Panc1 (cell line): ENCODE measurements around the gene TFEB. TPM values are rescaled to one million over a fixed set of nuclear protein-coding genes. Genes with fewer than 3 reads are reported as not detected.

ENCODE experiments used
- ATAC-seq: fragments of 200-7000 bp; cut with Tn5 transposase; 2 replicates; pipeline ENCODE4 v1.9.1; 2020; ENCODE audit warnings: mild to moderate bottlenecking, moderate library complexity
- BruUV-seq: library from RNA; stranded (reverse); fragments of 400-500 nt; replicated peaks from 2 replicates; lab custom pipeline; 2021; lab: Mats Ljungman, UMichigan
- CTCF ChIA-PET: fragments of 300-600 bp; sonication (Branson Sonifier 250); formaldehyde crosslinking; loops from one replicate; lab custom pipeline; 2022; ENCODE audit warnings: antibody characterized with exemption; lab: Charles Lee
- POLR2A ChIA-PET: fragments of 300-600 bp; sonication (Branson Sonifier 250); formaldehyde crosslinking; loops from one replicate; lab custom pipeline; 2022; ENCODE audit warnings: antibody characterized with exemption; lab: Charles Lee
- DNase-seq: peaks from one replicate; pipeline ENCODE4 v3.0.0-alpha.2; 2010; ENCODE audit warnings: low read depth, low spot score
- H3K27ac ChIP-seq: 2 replicates; pipeline ENCODE4 v1.5.1; 2011; ENCODE audit warnings: mild to moderate bottlenecking, low read length, inconsistent platforms
- H3K27me3 ChIP-seq: fragments of 200-500 bp; sonication (Bioruptor generic); 2 replicates; pipeline ENCODE4 v1.6.0; 2014; ENCODE audit warnings: low read length, inconsistent platforms; ENCODE audit not compliant: control insufficient read depth, insufficient read depth
- H3K36me3 ChIP-seq: fragments of 200-500 bp; sonication (Bioruptor generic); 2 replicates; pipeline ENCODE4 v1.5.1; 2014; ENCODE audit warnings: inconsistent platforms, mild to moderate bottlenecking, low read length, moderate library complexity; ENCODE audit not compliant: control insufficient read depth, insufficient read depth
- H3K4me1 ChIP-seq: 2 replicates; pipeline ENCODE4 v1.5.1; 2011; ENCODE audit warnings: inconsistent platforms, mild to moderate bottlenecking, low read length, moderate library complexity; ENCODE audit not compliant: control insufficient read depth, insufficient read depth
- H3K4me3 ChIP-seq, 2 experiments: 2 replicates each; pipeline ENCODE4 v1.5.1; 2011 to 2012; ENCODE audit warnings: low read depth in 2 of 2, low read length in 2 of 2, mild to moderate bottlenecking in 2 of 2, inconsistent platforms in 1 of 2, moderate library complexity in 1 of 2
- H3K9me3 ChIP-seq: fragments of 200-500 bp; sonication (Bioruptor generic); 2 replicates; pipeline ENCODE4 v1.5.1; 2014; ENCODE audit warnings: low read depth, mild to moderate bottlenecking, inconsistent platforms, low read length, moderate library complexity; ENCODE audit not compliant: control insufficient read depth, insufficient read depth
- CTCF ChIP-seq: fragments of 450-650 bp; IDR thresholded peaks from 2 replicates; pipeline ENCODE4 v1.5.1; 2017; ENCODE audit warnings: mild to moderate bottlenecking
- POLR2AphosphoS5 ChIP-seq: IDR thresholded peaks from 2 replicates; pipeline ENCODE4 v1.6.1; 2012; ENCODE audit warnings: mild to moderate bottlenecking, low read depth, low read length, moderate library complexity
- REST ChIP-seq, 2 experiments: IDR thresholded peaks; 2 replicates each; pipeline ENCODE4 v1.6.1; 2011 to 2012; ENCODE audit warnings: low read depth in 2 of 2, control low read depth in 1 of 2, low read length in 1 of 2, mild to moderate bottlenecking in 1 of 2, moderate library complexity in 1 of 2; ENCODE audit not compliant: insufficient read depth in 1 of 2
- SIN3A ChIP-seq: IDR thresholded peaks from 2 replicates; pipeline ENCODE4 v1.6.1; 2012; ENCODE audit warnings: low read depth, mild to moderate bottlenecking, low read length, moderate library complexity, borderline replicate concordance; ENCODE audit not compliant: insufficient read depth
- TCF7L2 ChIP-seq: IDR thresholded peaks from 2 replicates; pipeline ENCODE4 v1.6.1; 2011; ENCODE audit warnings: mild to moderate bottlenecking, low read depth, low read length, inconsistent platforms
- in situ Hi-C: cut with HindIII; loops from 2 replicates; pipeline ENCODE4 v1.10.0; 2016; ENCODE audit warnings: low sequenced_read_pairs, low pct_unique_long_range_greater_than_20kb
- intact Hi-C: fragments of 100-400 bp; cut with micrococcal nuclease; formaldehyde crosslinking; loops from one replicate; pipeline ENCODE4 v1.10.0; 2022; ENCODE audit not compliant: unreplicated experiment
- total RNA-seq: library from RNA; stranded (reverse); gene quantifications from one replicate; pipeline ENCODE4 v1.2.1, GENCODE V29; 2021; ENCODE audit not compliant: unreplicated experiment

TFEB gene
- total RNA-seq, 1 experiment from 2014 or later, result 13.3 TPM

GRCh38 chr6:41768545-41769308 is 33.3 kb upstream of the TFEB start:
- DNase-seq, result no peak
- no peaks in the 10 kb centered on the region for H3K9me3 ChIP-seq
- BruUV-seq, result no TSS peak
- H3K4me3 ChIP-seq, result no peak overlapping the region
- peaks cover 8% of the 10 kb centered on the region for H3K4me1 ChIP-seq
- ATAC-seq, result no peak
- no peaks in the 10 kb centered on the region for H3K27me3 ChIP-seq
- CTCF ChIA-PET, result no interaction called here
- H3K27ac ChIP-seq, result no peak overlapping the region
- POLR2A ChIA-PET, result no interaction called here
- TF ChIP-seq TCF7L2, result no peak
- no peak for TF ChIP-seq SIN3A
- no peak for TF ChIP-seq REST (IDR thresholded peaks at IDR 0.05; ENCODE audit: insufficient read depth in 1 of 2, low read depth in 2 of 2, low read length in 1 of 2)
- no peak for TF ChIP-seq POLR2AphosphoS5
- TF ChIP-seq CTCF, result no peak
- H3K36me3 ChIP-seq, result no peaks in the 10 kb centered on the region
- in situ Hi-C loops (no loop called here), intact Hi-C loops (no loop called here)

GRCh38 chr6:41767112-41767833 is 31.9 kb upstream of the TFEB start:
- intact Hi-C loops, result no loop called here
- DNase-seq, result no peak
- in situ Hi-C loops, result no loop called here

More at GRCh38 chr6:41767112-41767833, 31.9 kb upstream of the TFEB start:
- peak; percentile 74 for ATAC-seq
- Histone ChIP-seq H3K4me1 (peaks cover 8% of the 10 kb centered on the region), H3K4me3 (no peak overlapping the region), H3K36me3 (no peaks in the 10 kb centered on the region), H3K27me3 (no peaks in the 10 kb centered on the region), H3K9me3 (no peaks in the 10 kb centered on the region), H3K27ac (no peak overlapping the region)
- no peak for TF ChIP-seq TCF7L2
- TF ChIP-seq SIN3A, result no peak
- TF ChIP-seq REST (IDR thresholded peaks at IDR 0.05; ENCODE audit: insufficient read depth in 1 of 2, low read depth in 2 of 2, low read length in 1 of 2), result no peak
- TF ChIP-seq CTCF, result no peak
- ChIA-PET POLR2A (interaction anchor here (0.6 kb wide), 1 partner anchor 26 kb away, joined by 4 read pairs; no protein-coding TSS in a partner anchor), CTCF (no interaction called here)
- no TSS peak for BruUV-seq
